H1 (cell line): ENCODE measurements around the gene HELZ2. TPM values are rescaled to one million over a fixed set of nuclear protein-coding genes. Genes with fewer than 3 reads are reported as not detected.

Experiments
- ASH2L ChIP-seq: fragments of 200-600, 300-600 bp; sonication (generic); IDR thresholded peaks from one replicate; pipeline ENCODE4 v1.7.1; 2017; ENCODE audit warnings: low read length
- GABPA ChIP-seq: IDR thresholded peaks from 2 replicates; pipeline ENCODE4 v1.6.1; 2011; ENCODE audit warnings: mild to moderate bottlenecking, low read length, moderate library complexity, borderline replicate concordance; ENCODE audit not compliant: insufficient read depth
- HDAC6 ChIP-seq: IDR thresholded peaks from one replicate; pipeline ENCODE4 v1.7.1; 2012; ENCODE audit warnings: low read depth, mild to moderate bottlenecking, inconsistent platforms, low read length, moderate library complexity
- RAD21 ChIP-seq, 2 experiments: IDR thresholded peaks in 1 of 2; conservative IDR thresholded peaks in 1 of 2; 2 replicates each; pipeline ENCODE4 v1.6.1; 2011; ENCODE audit warnings: low read depth in 2 of 2, low read length in 2 of 2, improper control_type of control experiment in 1 of 2, inconsistent platforms in 1 of 2, mild to moderate bottlenecking in 1 of 2, moderate library complexity in 1 of 2
- SP2 ChIP-seq: IDR thresholded peaks from 2 replicates; pipeline ENCODE4 v1.6.1; 2012; ENCODE audit warnings: mild to moderate bottlenecking, low read length, inconsistent platforms
- SP4 ChIP-seq: IDR thresholded peaks from 2 replicates; pipeline ENCODE4 v1.6.1; 2012; ENCODE audit warnings: low read length, inconsistent platforms
- SRF ChIP-seq: IDR thresholded peaks from 2 replicates; pipeline ENCODE4 v1.6.1; 2011; ENCODE audit warnings: mild to moderate bottlenecking, low read depth, low read length, moderate library complexity
- polyA plus RNA-seq, 7 experiments: library from polyadenylated mRNA; depleted of rRNA in 3 of 7; stranded (reverse) in 5 of 7; unstranded in 2 of 7; fragments of >200 nt in 5 of 7; fragments of 200-250 nt in 2 of 7; gene quantifications; 1 replicate in 5 of 7; 2 replicates in 1 of 7; 4 replicates in 1 of 7; pipeline versions ENCODE4 v1.2.1 to v1.2.3, GENCODE V29; 2011 to 2013; ENCODE audit warnings: missing spikeins in 2 of 7, mixed read lengths in 2 of 7
- total RNA-seq: library from RNA; stranded (reverse); fragmentation: NEBNext Ultra II Directional; extraction: Animal tissue kit (Norgen Biotek cat#: 25700); gene quantifications from 2 replicates; pipeline ENCODE4 v1.2.1, GENCODE V29; 2021

HELZ2 gene
- total and polyA plus RNA-seq, 2 of the 8 experiments (the other 6 are each of a cell fraction or from before 2014, with no cell fraction given) = 7.9 to 17.5 TPM

GRCh38 chr20:63619086-63619485 is 45.0 kb upstream of the HELZ2 start (continued):
- TF ChIP-seq HDAC6 (no peak), SRF (no peak), SP2 (no peak), RAD21 (IDR thresholded peaks at IDR 0.05 in 1 of 2, conservative IDR thresholded peaks at IDR 0.05 in 1 of 2; ENCODE audit: low read depth in 2 of 2, low read length in 2 of 2) (no peak), SP4 (no peak), GABPA (no peak), ASH2L (no peak)
